Activated naive CD8-positive, alpha-beta T cell (primary cell): ENCODE data around the gene TEX38.

Source experiments
- H3K27ac Mint-ChIP-seq: one replicate; pipeline ENCODE4 v1.8.0; 2021; ENCODE audit warnings: mixed read lengths
- H3K27me3 Mint-ChIP-seq: one replicate; pipeline ENCODE4 v1.8.0; 2021; ENCODE audit warnings: mixed read lengths
- H3K36me3 Mint-ChIP-seq: one replicate; pipeline ENCODE4 v1.8.0; 2021; ENCODE audit warnings: mixed read lengths
- H3K4me1 Mint-ChIP-seq: one replicate; pipeline ENCODE4 v1.8.0; 2021; ENCODE audit warnings: low read depth, mixed read lengths
- H3K4me3 Mint-ChIP-seq: one replicate; pipeline ENCODE4 v1.8.0; 2021; ENCODE audit warnings: mild to moderate bottlenecking, mixed read lengths
- H3K9me3 Mint-ChIP-seq: one replicate; pipeline ENCODE4 v1.8.0; 2021; ENCODE audit warnings: low read depth, mixed read lengths

Gene TEX38

DNA sequence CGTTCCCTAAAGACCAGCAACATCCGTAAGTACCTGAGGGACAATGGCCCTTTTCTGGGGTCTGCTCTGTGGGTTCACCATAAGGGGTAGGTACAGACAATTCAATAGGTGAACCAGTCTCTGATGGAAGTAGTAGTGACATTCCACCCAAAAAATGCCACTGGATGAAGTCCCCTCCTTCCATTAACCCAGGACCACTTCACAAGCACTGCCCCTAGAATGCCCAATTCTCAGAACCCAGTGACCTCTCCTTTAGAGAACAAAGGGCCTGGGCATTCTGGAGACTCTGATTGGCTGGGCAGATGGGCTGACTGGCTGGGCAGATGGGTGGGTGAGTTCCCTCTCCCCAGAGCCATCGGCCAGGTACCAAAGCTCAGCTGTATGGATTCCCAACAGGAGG lies at the start of gene TEX38:
TEX38 (plus strand) TSS at position 301 of the 400 bp plus-strand sequence; CDS start at position 382, 81 bp downstream.
- H3K9me3 Mint-ChIP-seq = no peaks in the 10 kb centered on the region
- H3K4me3 Mint-ChIP-seq = no peak within 1 kb of the TSS
- H3K27me3 Mint-ChIP-seq = no peaks in the 10 kb centered on the region
- peaks cover 36% of the 10 kb centered on the region for H3K4me1 Mint-ChIP-seq
- H3K27ac Mint-ChIP-seq = no peak within 1 kb of the TSS
- H3K36me3 Mint-ChIP-seq = peaks cover 6% of the 10 kb centered on the region

DNA sequence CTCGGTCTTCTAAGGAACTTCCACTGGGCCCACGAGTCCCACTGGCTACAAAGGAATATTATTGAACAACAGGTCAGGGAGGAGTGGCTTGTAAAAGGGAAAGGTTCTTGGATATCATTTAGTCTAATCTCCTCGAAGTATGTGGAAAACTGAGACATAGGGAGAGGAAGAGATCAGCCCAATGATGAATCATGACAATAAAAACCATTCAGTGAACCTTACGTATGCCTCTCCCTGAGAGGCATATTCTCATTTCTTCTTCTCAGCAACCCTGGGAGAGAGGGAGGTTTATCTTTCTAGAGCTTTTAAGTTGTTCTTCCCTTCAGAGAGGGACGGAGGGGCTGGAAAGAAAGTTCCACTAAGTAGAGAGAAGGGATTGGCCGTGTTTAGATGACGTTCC lies 49.7 kb upstream of the TEX38 start:
- no peak overlapping the region for H3K27ac Mint-ChIP-seq
- H3K9me3 Mint-ChIP-seq = no peaks in the 10 kb centered on the region
- peaks cover 10% of the 10 kb centered on the region for H3K4me1 Mint-ChIP-seq
- no peaks in the 10 kb centered on the region for H3K36me3 Mint-ChIP-seq
- no peak overlapping the region for H3K4me3 Mint-ChIP-seq
- no peaks in the 10 kb centered on the region for H3K27me3 Mint-ChIP-seq

DNA sequence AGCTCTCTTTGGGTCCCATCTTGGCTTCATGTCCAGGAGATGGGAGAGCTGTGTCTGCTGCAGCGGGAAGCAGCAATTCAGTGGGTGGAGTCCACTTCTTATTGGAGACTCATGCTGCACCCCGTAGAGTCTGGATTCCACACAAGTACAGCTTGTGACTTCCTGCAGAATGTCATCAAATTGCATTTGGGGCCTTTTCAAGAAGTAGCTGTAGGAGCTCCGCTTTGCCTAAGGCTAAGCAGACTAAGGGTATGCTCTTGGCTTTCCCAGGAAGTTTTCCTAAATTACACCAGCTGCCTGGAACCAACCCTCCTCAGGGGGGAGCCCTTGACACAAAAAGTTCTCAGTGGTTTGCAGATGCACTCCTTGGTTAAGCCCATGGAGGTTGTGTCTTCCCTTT lies 49.3 kb upstream of the TEX38 start:
- H3K36me3 Mint-ChIP-seq = no peaks in the 10 kb centered on the region
- H3K4me1 Mint-ChIP-seq = peaks cover 5% of the 10 kb centered on the region
- no peaks in the 10 kb centered on the region for H3K9me3 Mint-ChIP-seq
- H3K27ac Mint-ChIP-seq = no peak overlapping the region
- no peaks in the 10 kb centered on the region for H3K27me3 Mint-ChIP-seq
- H3K4me3 Mint-ChIP-seq = no peak overlapping the region

DNA sequence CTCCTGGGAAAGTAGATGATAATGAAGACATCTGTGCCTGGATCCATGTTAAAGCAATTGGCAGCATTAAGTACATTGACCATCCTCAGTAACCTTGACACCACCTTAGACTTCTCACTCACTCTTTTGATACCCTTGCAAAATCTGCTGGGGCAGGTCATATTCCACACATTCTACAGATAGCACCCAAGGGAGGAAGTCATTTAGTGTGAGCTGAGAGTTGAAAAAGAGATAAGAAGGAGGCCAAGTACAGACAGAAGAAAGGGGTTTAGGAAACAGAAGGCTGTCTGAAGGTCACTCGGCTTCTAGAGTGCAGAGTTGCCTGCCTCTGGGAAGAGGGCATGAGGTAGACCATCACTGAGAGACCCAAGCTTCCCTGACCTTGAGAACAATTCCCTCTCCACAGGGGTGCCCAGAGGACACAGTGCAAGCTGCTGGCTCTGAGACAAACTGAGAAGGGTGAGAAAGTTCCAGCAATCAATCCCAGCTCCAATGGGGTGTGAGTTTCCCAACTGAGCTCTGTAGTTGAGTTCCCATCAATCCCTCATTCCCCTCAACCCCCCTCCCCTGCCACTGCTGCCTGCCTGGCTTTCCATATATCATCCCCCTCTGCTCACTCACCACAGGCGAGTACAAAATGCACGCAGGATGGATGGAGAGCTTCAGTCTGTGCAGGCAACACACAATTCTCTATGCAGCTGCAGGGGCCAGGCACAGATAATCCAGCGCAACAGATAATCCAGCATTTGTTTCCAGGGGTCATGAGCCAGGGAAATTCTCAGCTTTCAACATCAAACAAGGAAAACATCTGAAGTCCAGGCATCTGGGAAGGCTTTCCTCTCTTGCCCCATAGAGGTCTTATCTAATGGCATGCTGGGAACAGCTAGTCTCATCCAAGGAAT lies 47.7 kb upstream of the TEX38 start:
- peaks cover 1% of the 10 kb centered on the region for H3K4me1 Mint-ChIP-seq
- H3K27me3 Mint-ChIP-seq = no peaks in the 10 kb centered on the region
- no peak overlapping the region for H3K4me3 Mint-ChIP-seq
- H3K9me3 Mint-ChIP-seq = no peaks in the 10 kb centered on the region
- no peak overlapping the region for H3K27ac Mint-ChIP-seq
- H3K36me3 Mint-ChIP-seq = no peaks in the 10 kb centered on the region

DNA sequence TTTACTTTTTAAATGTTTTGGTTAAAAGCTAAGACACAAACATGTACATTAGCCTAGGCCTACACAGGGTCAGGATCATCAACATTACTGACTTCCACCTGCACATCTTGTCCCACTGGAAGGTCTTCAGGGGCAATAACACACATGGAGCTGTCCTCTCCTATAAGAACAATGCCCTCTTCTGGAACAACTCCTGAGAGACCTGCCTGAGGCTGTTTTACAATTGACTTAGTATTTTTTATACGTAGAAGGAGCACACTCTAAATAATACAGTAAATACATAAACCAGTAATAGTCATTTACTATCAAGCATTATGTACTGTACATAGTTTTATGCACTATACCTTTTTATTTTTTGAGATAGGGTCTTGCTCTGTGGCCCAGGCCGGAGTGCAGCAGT lies 40.9 kb upstream of the TEX38 start:
- Mint-ChIP-seq H3K27me3 (no peaks in the 10 kb centered on the region), H3K9me3 (no peaks in the 10 kb centered on the region), H3K4me3 (no peak overlapping the region), H3K27ac (no peak overlapping the region), H3K36me3 (peaks cover 4% of the 10 kb centered on the region), H3K4me1 (no peaks in the 10 kb centered on the region)

DNA sequence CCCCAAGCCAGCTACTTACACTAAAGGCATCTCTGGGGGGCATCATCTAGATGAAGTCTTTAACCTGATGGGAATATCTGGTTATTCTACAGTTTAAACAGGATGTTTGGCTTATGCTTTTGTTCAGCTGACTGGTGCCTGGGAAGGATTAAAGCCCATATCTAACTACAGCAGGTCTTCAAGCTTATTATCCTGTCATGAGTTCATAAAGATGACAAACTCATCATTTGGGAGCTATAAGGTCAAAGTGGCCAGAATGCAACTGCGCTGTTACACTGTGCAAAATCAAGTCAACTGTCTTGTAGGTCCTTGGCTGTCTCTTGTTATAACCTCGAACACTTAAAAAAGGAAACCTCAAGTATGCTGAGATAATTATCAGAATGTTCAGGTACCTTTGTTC lies 36.4 kb upstream of the TEX38 start:
- peaks cover 8% of the 10 kb centered on the region for H3K36me3 Mint-ChIP-seq
- H3K27me3 Mint-ChIP-seq = no peaks in the 10 kb centered on the region
- H3K4me3 Mint-ChIP-seq = no peak overlapping the region
- H3K4me1 Mint-ChIP-seq = no peaks in the 10 kb centered on the region
- no peak overlapping the region for H3K27ac Mint-ChIP-seq
- H3K9me3 Mint-ChIP-seq = no peaks in the 10 kb centered on the region

DNA sequence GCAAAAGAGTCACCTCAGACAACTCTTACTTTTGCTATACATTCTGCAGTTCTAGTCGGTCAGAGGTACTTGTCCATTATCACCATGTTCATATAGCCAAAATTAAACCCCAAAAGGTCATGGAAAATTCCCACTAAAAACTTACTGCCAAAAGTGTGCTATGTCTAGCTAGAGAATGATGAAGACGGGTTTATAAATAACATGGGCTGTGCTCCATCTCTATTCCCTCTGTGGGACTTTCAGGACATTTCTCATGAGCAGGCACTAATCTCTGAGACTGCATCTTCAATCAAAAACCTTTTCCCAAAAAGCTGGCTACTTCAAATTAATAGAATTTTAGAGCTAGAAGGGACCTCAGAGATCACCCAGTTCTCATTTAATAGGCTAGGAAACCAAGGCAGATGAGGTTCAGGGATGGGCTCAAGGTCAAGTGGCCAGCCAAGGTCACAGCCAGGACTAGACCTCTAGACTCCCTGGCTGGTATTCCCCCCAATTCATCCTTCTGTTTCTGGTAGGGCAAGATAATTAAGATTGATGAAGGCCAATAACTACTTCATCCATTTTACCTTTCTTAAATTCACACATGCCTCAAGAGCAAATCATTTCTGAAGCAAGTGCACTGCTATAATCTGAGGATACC lies 34.1 kb upstream of the TEX38 start:
- Mint-ChIP-seq H3K27ac (no peak overlapping the region), H3K4me3 (no peak overlapping the region), H3K36me3 (peaks cover 15% of the 10 kb centered on the region), H3K4me1 (no peaks in the 10 kb centered on the region), H3K9me3 (no peaks in the 10 kb centered on the region), H3K27me3 (no peaks in the 10 kb centered on the region)

DNA sequence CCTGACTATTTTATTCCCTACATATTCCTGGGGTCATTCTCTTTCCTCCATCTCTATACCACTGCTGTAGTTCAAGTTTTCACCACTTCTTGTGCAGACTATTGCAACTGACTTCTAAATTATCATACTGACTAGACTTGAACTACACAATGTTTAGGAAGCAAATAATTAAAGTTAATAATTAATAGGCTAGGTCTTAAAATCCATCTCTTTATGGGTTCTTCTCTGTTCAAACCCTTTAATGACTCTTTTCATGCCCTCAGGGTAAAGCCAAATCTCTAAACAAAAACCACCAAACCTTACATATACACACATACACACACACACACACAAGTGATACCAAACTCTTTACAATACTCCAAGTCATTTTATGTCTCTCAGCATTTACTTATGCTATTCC lies 32.7 kb upstream of the TEX38 start:
- H3K9me3 Mint-ChIP-seq = no peaks in the 10 kb centered on the region
- no peak overlapping the region for H3K27ac Mint-ChIP-seq
- H3K27me3 Mint-ChIP-seq = no peaks in the 10 kb centered on the region
- H3K36me3 Mint-ChIP-seq = peaks cover 17% of the 10 kb centered on the region
- H3K4me3 Mint-ChIP-seq = no peak overlapping the region
- no peaks in the 10 kb centered on the region for H3K4me1 Mint-ChIP-seq

DNA sequence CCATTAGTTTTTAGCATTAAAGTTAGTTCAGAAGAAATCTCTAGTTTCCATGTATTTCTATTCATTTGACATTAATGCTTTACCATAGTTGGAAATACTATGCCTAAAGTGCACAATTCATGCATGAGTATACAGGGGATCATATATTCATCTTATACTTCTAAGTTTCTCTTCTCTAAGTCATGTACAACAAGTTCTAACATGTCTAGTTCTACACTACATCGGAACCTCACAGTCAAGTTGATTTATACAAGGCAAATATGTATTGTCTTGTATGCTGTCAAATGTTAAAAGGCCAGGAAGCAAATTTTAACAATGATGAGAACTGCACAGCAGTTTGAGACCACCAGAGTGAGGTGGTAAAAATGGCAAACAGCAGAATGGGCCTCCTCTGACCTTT lies 32.1 kb upstream of the TEX38 start:
- H3K27ac Mint-ChIP-seq = no peak overlapping the region
- H3K27me3 Mint-ChIP-seq = no peaks in the 10 kb centered on the region
- H3K36me3 Mint-ChIP-seq = peaks cover 15% of the 10 kb centered on the region
- no peak overlapping the region for H3K4me3 Mint-ChIP-seq
- H3K4me1 Mint-ChIP-seq = no peaks in the 10 kb centered on the region
- no peaks in the 10 kb centered on the region for H3K9me3 Mint-ChIP-seq

DNA sequence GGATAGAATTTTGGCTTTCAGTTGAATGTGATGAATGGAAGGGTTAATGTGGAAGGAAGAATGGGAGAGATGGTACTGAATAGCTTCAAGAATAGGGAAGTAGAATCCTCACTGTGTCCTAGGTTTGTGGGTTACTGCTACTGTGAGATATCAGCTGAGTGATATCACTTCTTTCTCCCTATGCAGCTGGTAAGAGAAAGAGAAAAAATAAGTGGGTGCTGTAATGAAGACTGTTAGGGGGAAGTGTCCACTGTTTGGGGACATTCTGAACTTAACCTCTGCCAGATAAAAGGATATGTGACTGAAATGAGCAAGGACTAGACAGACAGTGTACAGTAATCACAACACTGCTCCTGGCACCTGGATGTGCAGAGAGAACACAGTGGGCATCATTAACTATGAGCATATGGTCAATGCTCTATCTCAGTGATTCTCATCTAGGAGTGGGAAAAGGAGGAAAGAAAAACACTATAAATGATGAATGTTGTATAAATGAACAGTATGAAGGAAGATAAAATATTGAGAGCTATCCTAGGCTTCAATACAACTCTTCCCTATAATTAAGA lies 29.5 kb upstream of the TEX38 start:
- no peaks in the 10 kb centered on the region for H3K4me1 Mint-ChIP-seq
- no peaks in the 10 kb centered on the region for H3K27me3 Mint-ChIP-seq
- no peak overlapping the region for H3K27ac Mint-ChIP-seq
- peaks cover 23% of the 10 kb centered on the region for H3K36me3 Mint-ChIP-seq
- H3K4me3 Mint-ChIP-seq = no peak overlapping the region
- no peaks in the 10 kb centered on the region for H3K9me3 Mint-ChIP-seq

DNA sequence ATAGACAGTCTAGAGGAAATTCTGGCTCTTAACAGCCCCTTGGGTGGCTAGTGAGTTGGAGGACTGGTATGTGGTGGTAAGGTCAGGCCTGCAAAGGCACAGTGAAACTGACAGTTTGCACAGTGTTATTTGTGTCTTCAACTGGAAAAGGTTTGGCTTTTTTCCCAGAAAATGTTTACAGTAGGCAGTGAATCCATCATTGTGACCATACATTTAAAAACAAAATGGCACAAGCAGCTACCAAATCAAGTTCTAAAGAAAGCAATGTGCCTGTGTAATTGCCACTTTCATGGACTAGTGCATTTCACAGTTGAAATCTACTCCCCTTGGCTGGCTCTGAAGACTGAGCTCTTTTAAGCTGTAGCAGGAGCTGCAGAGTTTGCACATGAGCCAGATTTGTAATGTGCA lies 28.3 kb upstream of the TEX38 start:
- H3K27me3 Mint-ChIP-seq = no peaks in the 10 kb centered on the region
- no peak overlapping the region for H3K4me3 Mint-ChIP-seq
- peaks cover 27% of the 10 kb centered on the region for H3K36me3 Mint-ChIP-seq

DNA sequence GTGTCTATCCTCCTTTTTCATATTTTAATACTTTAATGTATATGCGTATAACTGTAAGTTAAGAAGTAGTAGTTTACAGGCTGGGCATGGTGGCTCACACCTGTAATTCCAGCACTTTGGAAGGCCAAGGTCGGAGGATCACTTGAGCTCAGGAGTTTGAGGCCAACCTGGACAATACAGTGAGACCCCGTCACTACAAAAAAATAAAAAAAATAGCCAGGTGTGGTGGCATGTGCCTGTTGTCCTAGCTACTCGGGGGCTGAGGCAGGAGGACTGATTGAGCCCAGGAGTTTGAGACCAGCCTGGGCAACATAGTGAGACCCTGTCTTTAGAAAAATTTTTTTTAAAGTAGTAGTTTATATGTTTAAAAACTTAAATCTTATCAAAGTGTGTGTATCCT lies 25.8 kb upstream of the TEX38 start:
- Mint-ChIP-seq H3K27me3 (no peaks in the 10 kb centered on the region), H3K36me3 (peaks cover 31% of the 10 kb centered on the region), H3K9me3 (peaks cover 4% of the 10 kb centered on the region), H3K4me1 (no peaks in the 10 kb centered on the region), H3K4me3 (no peak overlapping the region), H3K27ac (no peak overlapping the region)

More for the DNA sequence above, 28.3 kb upstream of the TEX38 start:
- no peaks in the 10 kb centered on the region for H3K4me1 Mint-ChIP-seq
- H3K27ac Mint-ChIP-seq = no peak overlapping the region
- no peaks in the 10 kb centered on the region for H3K9me3 Mint-ChIP-seq

DNA sequence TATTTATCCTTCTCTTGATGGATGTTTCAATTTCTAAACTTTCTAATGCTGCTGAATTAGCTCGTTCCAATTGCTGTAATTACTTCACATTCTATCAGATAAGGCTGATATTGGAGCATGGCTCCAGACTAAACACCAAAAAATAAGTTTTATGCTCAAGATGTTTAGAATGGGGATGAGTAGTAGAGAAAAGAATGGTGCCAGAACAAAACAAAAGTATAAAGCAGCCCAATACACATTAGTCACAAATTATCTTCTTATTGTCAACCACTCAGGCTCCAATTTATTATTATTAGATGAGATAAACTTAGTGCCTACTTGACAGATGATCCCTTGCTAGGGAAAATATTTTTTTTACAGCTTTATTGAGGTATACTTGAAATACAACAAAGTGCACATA lies 25.3 kb upstream of the TEX38 start:
- H3K4me1 Mint-ChIP-seq = no peaks in the 10 kb centered on the region
- H3K27me3 Mint-ChIP-seq = no peaks in the 10 kb centered on the region
- H3K27ac Mint-ChIP-seq = no peak overlapping the region
- peaks cover 31% of the 10 kb centered on the region for H3K36me3 Mint-ChIP-seq
- H3K4me3 Mint-ChIP-seq = no peak overlapping the region
- peaks cover 4% of the 10 kb centered on the region for H3K9me3 Mint-ChIP-seq

DNA sequence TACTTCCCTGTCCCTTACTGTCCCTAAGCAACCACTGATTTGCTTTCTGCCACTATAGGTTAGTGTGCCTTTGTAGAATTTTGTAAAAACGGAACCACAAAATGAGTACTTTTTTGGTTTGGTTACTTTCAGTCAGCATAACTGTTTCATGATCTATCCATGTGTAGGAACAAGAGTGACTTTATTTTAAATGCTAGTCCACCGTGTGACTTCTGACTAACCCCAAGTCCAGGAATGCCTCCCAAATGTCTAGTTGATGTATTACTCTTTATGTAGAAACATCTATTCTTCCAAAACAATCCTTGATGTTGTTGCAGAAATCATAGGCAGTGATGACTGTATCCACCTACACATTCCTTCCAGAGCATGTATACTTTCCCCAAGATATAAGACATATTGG lies 24.8 kb upstream of the TEX38 start:
- Mint-ChIP-seq H3K4me3 (no peak overlapping the region), H3K9me3 (peaks cover 4% of the 10 kb centered on the region)

DNA sequence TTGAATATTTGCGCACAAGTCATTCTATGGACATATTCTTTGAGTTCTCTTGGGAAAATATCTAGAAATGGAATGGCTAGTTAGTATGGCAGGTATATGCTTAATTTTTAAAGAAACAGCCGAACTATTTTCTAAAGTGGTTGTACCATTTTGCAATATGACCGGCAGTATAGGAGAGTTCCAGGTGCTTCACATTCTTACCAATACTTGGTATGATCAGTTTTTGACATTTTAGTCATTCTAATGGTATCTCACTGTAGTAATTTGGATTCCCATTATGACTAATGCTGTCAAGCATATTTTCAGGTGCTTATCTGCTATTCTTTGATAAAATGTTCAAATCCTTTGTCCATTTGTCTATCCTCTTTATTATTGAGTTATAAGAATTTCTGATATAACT lies 24.0 kb upstream of the TEX38 start:
- no peaks in the 10 kb centered on the region for H3K4me1 Mint-ChIP-seq
- peaks cover 4% of the 10 kb centered on the region for H3K9me3 Mint-ChIP-seq
- no peak overlapping the region for H3K27ac Mint-ChIP-seq
- peaks cover 32% of the 10 kb centered on the region for H3K36me3 Mint-ChIP-seq
- no peak overlapping the region for H3K4me3 Mint-ChIP-seq
- no peaks in the 10 kb centered on the region for H3K27me3 Mint-ChIP-seq

More for the DNA sequence above, 24.8 kb upstream of the TEX38 start:
- Mint-ChIP-seq H3K27me3 (no peaks in the 10 kb centered on the region), H3K27ac (no peak overlapping the region), H3K36me3 (peaks cover 32% of the 10 kb centered on the region), H3K4me1 (no peaks in the 10 kb centered on the region)
